ENCODE results near the gene CCDC34. TPM values are rescaled to one million over a fixed set of nuclear protein-coding genes. Genes with fewer than 3 reads are reported as not detected.

CCDC34 gene
- total and polyA plus RNA-seq, 7 experiments from 2014 or later = 1.3 to 10.0 (median 2.3) TPM

- ATAC-seq (no peak), DNase-seq (no peak)
- Histone ChIP-seq H3K9me3 (ENCODE audit: control insufficient read depth in 2 of 3, low read length in 3 of 3) (no peaks in the 10 kb centered on the region), H3K27ac (ENCODE audit: low read depth, low read length) (no peak overlapping the region), H3K4me1 (ENCODE audit: control insufficient read depth in 2 of 2, insufficient read depth in 2 of 2, low read length in 2 of 2) (no peaks in the 10 kb centered on the region), H3K27me3 (ENCODE audit: control insufficient read depth in 2 of 2, insufficient read depth in 2 of 2, low read length in 2 of 2) (no peaks in the 10 kb centered on the region), H3K4me3 (ENCODE audit: low read length) (no peak overlapping the region), H3K36me3 (ENCODE audit: control insufficient read depth in 2 of 3, insufficient read depth in 3 of 3, low read length in 3 of 3) (no peaks in the 10 kb centered on the region)
- CTCF ChIA-PET = no interaction called here
- H3K9me3 Mint-ChIP-seq = peaks cover 0 to 7% (median 1%) of the 10 kb centered on the region in 11 donors
- H3K36me3 Mint-ChIP-seq = no peaks in the 10 kb centered on the region
- H3K27me3 Mint-ChIP-seq = peaks cover 0 to 8% (median 0%) of the 10 kb centered on the region in 5 donors
- H3K4me1 Mint-ChIP-seq = no peaks in the 10 kb centered on the region
- no peak overlapping the region for H3K27ac Mint-ChIP-seq
- POLR2A ChIA-PET = no interaction called here
- H3K4me3 Mint-ChIP-seq = no peak overlapping the region
- intact Hi-C loops (cut with micrococcal nuclease) = no loop called here
These were observed 58.5 kb downstream of the CCDC34 start for GRCh38 chr11:27304514-27304913.

- Mint-ChIP-seq H3K9me3 (peaks cover 0 to 7% (median 1%) of the 10 kb centered on the region in 11 donors), H3K4me1 (no peaks in the 10 kb centered on the region), H3K27ac (no peak overlapping the region), H3K4me3 (no peak overlapping the region), H3K36me3 (no peaks in the 10 kb centered on the region), H3K27me3 (peaks cover 0 to 8% (median 0%) of the 10 kb centered on the region in 5 donors)
- H3K9me3 ChIP-seq (ENCODE audit: control insufficient read depth in 2 of 3, low read length in 3 of 3) = no peaks in the 10 kb centered on the region
- no peak overlapping the region for H3K4me3 ChIP-seq (ENCODE audit: low read length)
- intact Hi-C loops (cut with micrococcal nuclease) = no loop called here
- ATAC-seq (no peak), DNase-seq (no peak)
- ChIA-PET POLR2A (no interaction called here), CTCF (no interaction called here)
- no peak overlapping the region for H3K27ac ChIP-seq (ENCODE audit: low read depth, low read length)
- no peaks in the 10 kb centered on the region for H3K4me1 ChIP-seq (ENCODE audit: control insufficient read depth in 2 of 2, insufficient read depth in 2 of 2, low read length in 2 of 2)
- H3K36me3 ChIP-seq (ENCODE audit: control insufficient read depth in 2 of 3, insufficient read depth in 3 of 3, low read length in 3 of 3) = no peaks in the 10 kb centered on the region
- H3K27me3 ChIP-seq (ENCODE audit: control insufficient read depth in 2 of 2, insufficient read depth in 2 of 2, low read length in 2 of 2) = no peaks in the 10 kb centered on the region
These were observed 59.1 kb downstream of the CCDC34 start for GRCh38 chr11:27303903-27304302.

- Mint-ChIP-seq H3K4me3 (no peak overlapping the region), H3K27ac (no peak overlapping the region), H3K9me3 (peaks cover 0 to 7% (median 0%) of the 10 kb centered on the region in 11 donors), H3K4me1 (no peaks in the 10 kb centered on the region), H3K36me3 (no peaks in the 10 kb centered on the region), H3K27me3 (peaks cover 0 to 3% (median 0%) of the 10 kb centered on the region in 5 donors)
- Histone ChIP-seq H3K27ac (ENCODE audit: low read depth, low read length) (no peak overlapping the region), H3K4me3 (ENCODE audit: low read length) (no peak overlapping the region), H3K4me1 (ENCODE audit: control insufficient read depth in 2 of 2, insufficient read depth in 2 of 2, low read length in 2 of 2) (no peaks in the 10 kb centered on the region), H3K27me3 (ENCODE audit: control insufficient read depth in 2 of 2, insufficient read depth in 2 of 2, low read length in 2 of 2) (no peaks in the 10 kb centered on the region), H3K9me3 (ENCODE audit: control insufficient read depth in 2 of 3, low read length in 3 of 3) (no peaks in the 10 kb centered on the region), H3K36me3 (ENCODE audit: control insufficient read depth in 2 of 3, insufficient read depth in 3 of 3, low read length in 3 of 3) (no peaks in the 10 kb centered on the region)
- DNase-seq (no peak), ATAC-seq (no peak)
- POLR2A ChIA-PET = no interaction called here
- CTCF ChIA-PET = no interaction called here
- intact Hi-C loops (cut with micrococcal nuclease) = no loop called here
These were observed 62.0 kb downstream of the CCDC34 start for GRCh38 chr11:27300974-27301373.

- CTCF ChIA-PET = no interaction called here
- POLR2A ChIA-PET = no interaction called here
- Mint-ChIP-seq H3K4me1 (no peaks in the 10 kb centered on the region), H3K27me3 (peaks cover 0 to 7% (median 4%) of the 10 kb centered on the region in 5 donors), H3K27ac (no peak overlapping the region), H3K9me3 (peaks cover 0 to 9% (median 3%) of the 10 kb centered on the region in 11 donors), H3K4me3 (no peak overlapping the region), H3K36me3 (peaks cover 0 to 3% (median 0%) of the 10 kb centered on the region in 5 donors)
- H3K27ac ChIP-seq (ENCODE audit: low read depth, low read length) = no peak overlapping the region
- no peak for ATAC-seq
- intact Hi-C loops (cut with micrococcal nuclease) = no loop called here
- DNase-seq = no peak
- H3K9me3 ChIP-seq (ENCODE audit: control insufficient read depth in 2 of 3, low read length in 3 of 3) = no peaks in the 10 kb centered on the region
- no peaks in the 10 kb centered on the region for H3K36me3 ChIP-seq (ENCODE audit: control insufficient read depth in 2 of 3, insufficient read depth in 3 of 3, low read length in 3 of 3)
- no peaks in the 10 kb centered on the region for H3K4me1 ChIP-seq (ENCODE audit: control insufficient read depth in 2 of 2, insufficient read depth in 2 of 2, low read length in 2 of 2)
- no peaks in the 10 kb centered on the region for H3K27me3 ChIP-seq (ENCODE audit: control insufficient read depth in 2 of 2, insufficient read depth in 2 of 2, low read length in 2 of 2)
- no peak overlapping the region for H3K4me3 ChIP-seq (ENCODE audit: low read length)
These were observed 65.4 kb downstream of the CCDC34 start for GRCh38 chr11:27297616-27298015.

GRCh38 chr11:27296497-27296896 lies 66.5 kb downstream of the CCDC34 start:
- intact Hi-C loops (cut with micrococcal nuclease) = no loop called here
- Mint-ChIP-seq H3K27me3 (peaks cover 0 to 14% (median 5%) of the 10 kb centered on the region in 5 donors), H3K4me3 (no peak overlapping the region), H3K4me1 (no peaks in the 10 kb centered on the region), H3K27ac (no peak overlapping the region), H3K36me3 (peaks cover 0 to 8% (median 0%) of the 10 kb centered on the region in 5 donors), H3K9me3 (peaks cover 0 to 17% (median 7%) of the 10 kb centered on the region in 11 donors)
- DNase-seq = no peak
- no peak for ATAC-seq
- Histone ChIP-seq H3K27ac (ENCODE audit: low read depth, low read length) (no peak overlapping the region), H3K4me3 (ENCODE audit: low read length) (no peak overlapping the region), H3K4me1 (ENCODE audit: control insufficient read depth in 2 of 2, insufficient read depth in 2 of 2, low read length in 2 of 2) (no peaks in the 10 kb centered on the region), H3K36me3 (ENCODE audit: control insufficient read depth in 2 of 3, insufficient read depth in 3 of 3, low read length in 3 of 3) (no peaks in the 10 kb centered on the region), H3K27me3 (ENCODE audit: control insufficient read depth in 2 of 2, insufficient read depth in 2 of 2, low read length in 2 of 2) (no peaks in the 10 kb centered on the region), H3K9me3 (ENCODE audit: control insufficient read depth in 2 of 3, low read length in 3 of 3) (peaks cover 0 to 5% (median 5%) of the 10 kb centered on the region in 3 experiments)
- POLR2A ChIA-PET = no interaction called here
- CTCF ChIA-PET = interaction anchor here (0.9 kb wide), 1 partner anchor 110 kb away, joined by 3 read pairs; no protein-coding TSS in a partner anchor

GRCh38 chr11:27295928-27296327 lies 67.1 kb downstream of the CCDC34 start:
- Histone ChIP-seq H3K27ac (ENCODE audit: low read depth, low read length) (no peak overlapping the region), H3K4me1 (ENCODE audit: control insufficient read depth in 2 of 2, insufficient read depth in 2 of 2, low read length in 2 of 2) (no peaks in the 10 kb centered on the region), H3K27me3 (ENCODE audit: control insufficient read depth in 2 of 2, insufficient read depth in 2 of 2, low read length in 2 of 2) (no peaks in the 10 kb centered on the region), H3K36me3 (ENCODE audit: control insufficient read depth in 2 of 3, insufficient read depth in 3 of 3, low read length in 3 of 3) (no peaks in the 10 kb centered on the region), H3K9me3 (ENCODE audit: control insufficient read depth in 2 of 3, low read length in 3 of 3) (peaks cover 0 to 10% (median 7%) of the 10 kb centered on the region in 3 experiments), H3K4me3 (ENCODE audit: low read length) (no peak overlapping the region)
- no peak for DNase-seq
- Mint-ChIP-seq H3K4me3 (no peak overlapping the region), H3K36me3 (peaks cover 0 to 14% (median 0%) of the 10 kb centered on the region in 5 donors), H3K27ac (no peak overlapping the region), H3K27me3 (peaks cover 0 to 15% (median 5%) of the 10 kb centered on the region in 5 donors), H3K4me1 (no peaks in the 10 kb centered on the region), H3K9me3 (peaks cover 0 to 23% (median 13%) of the 10 kb centered on the region in 11 donors)
- no peak for ATAC-seq
- POLR2A ChIA-PET = no interaction called here
- intact Hi-C loops (cut with micrococcal nuclease) = no loop called here
- CTCF ChIA-PET = interaction anchor here (0.9 kb wide), 1 partner anchor 111 kb away, joined by 3 read pairs; no protein-coding TSS in a partner anchor

GRCh38 chr11:27294654-27295053 lies 68.4 kb downstream of the CCDC34 start:
- ChIA-PET CTCF (no interaction called here), POLR2A (no interaction called here)
- Mint-ChIP-seq H3K4me1 (no peaks in the 10 kb centered on the region), H3K4me3 (no peak overlapping the region), H3K9me3 (peaks cover 3 to 34% (median 19%) of the 10 kb centered on the region in 11 donors), H3K36me3 (peaks cover 0 to 16% (median 0%) of the 10 kb centered on the region in 5 donors), H3K27ac (no peak overlapping the region), H3K27me3 (peaks cover 0 to 17% (median 6%) of the 10 kb centered on the region in 5 donors)
- H3K4me3 ChIP-seq (ENCODE audit: low read length) = no peak overlapping the region
- H3K36me3 ChIP-seq (ENCODE audit: control insufficient read depth in 2 of 3, insufficient read depth in 3 of 3, low read length in 3 of 3) = no peaks in the 10 kb centered on the region
- DNase-seq (no peak), ATAC-seq (no peak)
- intact Hi-C loops (cut with micrococcal nuclease) = no loop called here
- no peaks in the 10 kb centered on the region for H3K27me3 ChIP-seq (ENCODE audit: control insufficient read depth in 2 of 2, insufficient read depth in 2 of 2, low read length in 2 of 2)
- H3K9me3 ChIP-seq (ENCODE audit: control insufficient read depth in 2 of 3, low read length in 3 of 3) = peaks cover 0 to 12% (median 7%) of the 10 kb centered on the region in 3 experiments
- no peak overlapping the region for H3K27ac ChIP-seq (ENCODE audit: low read depth, low read length)
- no peaks in the 10 kb centered on the region for H3K4me1 ChIP-seq (ENCODE audit: control insufficient read depth in 2 of 2, insufficient read depth in 2 of 2, low read length in 2 of 2)

All from naive thymus-derived CD4-positive, alpha-beta T cell (primary cell).